Stimulated activated CD8-positive, alpha-beta memory T cell treated with anti-CD3 and anti-CD28 coated beads, Interleukin-15, amount 100 ng/mL, for 4 hours (primary cell): ENCODE measurements around the gene PSMD3.
"Not testable (repeated sequence)": the region's sequence is repeated elsewhere in the genome, so short reads cannot be mapped to it uniquely, and the experiment has no call there.

Experiments used
- DNase-seq, 2 donors: peaks; one replicate each; pipeline ENCODE4 v3.0.0-alpha.2; 2020; ENCODE audit warnings: low read depth in 2 of 2

The PSMD3 gene

DNA sequence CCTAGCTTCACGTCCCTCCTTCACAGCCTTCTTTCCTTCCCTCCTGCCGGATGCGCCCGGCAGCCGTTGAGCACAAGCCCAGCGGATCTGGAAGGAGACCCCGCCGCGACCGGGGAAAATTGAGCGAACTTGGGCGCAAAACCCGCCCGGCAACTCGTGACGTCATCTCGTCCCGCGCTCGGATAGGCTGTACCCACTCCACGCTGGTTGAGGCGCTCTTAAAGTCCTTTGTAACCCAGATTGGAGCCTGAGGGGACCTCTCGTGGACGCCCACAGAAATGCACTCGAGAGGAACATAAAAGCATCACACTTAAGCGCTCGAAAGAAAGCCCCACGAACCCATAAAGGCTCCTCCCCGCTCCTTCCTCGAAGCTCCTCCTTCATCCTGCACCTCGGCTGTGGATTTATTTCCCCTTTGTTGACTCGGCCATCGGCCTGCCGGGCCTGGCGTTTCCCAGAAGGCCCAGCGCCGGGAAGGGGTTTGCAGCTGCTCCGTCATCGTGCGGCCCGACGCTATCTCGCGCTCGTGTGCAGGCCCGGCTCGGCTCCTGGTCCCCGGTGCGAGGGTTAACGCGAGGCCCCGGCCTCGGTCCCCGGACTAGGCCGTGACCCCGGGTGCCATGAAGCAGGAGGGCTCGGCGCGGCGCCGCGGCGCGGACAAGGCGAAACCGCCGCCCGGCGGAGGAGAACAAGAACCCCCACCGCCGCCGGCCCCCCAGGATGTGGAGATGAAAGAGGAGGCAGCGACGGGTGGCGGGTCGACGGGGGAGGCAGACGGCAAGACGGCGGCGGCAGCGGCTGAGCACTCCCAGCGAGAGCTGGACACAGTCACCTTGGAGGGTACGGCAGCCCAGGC, at the start of gene PSMD3:
TSS of gene PSMD3 (plus strand) at position 457 of the 856 bp plus-strand sequence. CDS start at position 621, 164 bp downstream.
- peak; percentile 95 to 98 for DNase-seq

GRCh38 chr17:39933912-39934311, 46.7 kb upstream of the PSMD3 start:
- DNase-seq: no peak

GRCh38 chr17:39934324-39934723, 46.3 kb upstream of the PSMD3 start:
- DNase-seq: no peak

DNA sequence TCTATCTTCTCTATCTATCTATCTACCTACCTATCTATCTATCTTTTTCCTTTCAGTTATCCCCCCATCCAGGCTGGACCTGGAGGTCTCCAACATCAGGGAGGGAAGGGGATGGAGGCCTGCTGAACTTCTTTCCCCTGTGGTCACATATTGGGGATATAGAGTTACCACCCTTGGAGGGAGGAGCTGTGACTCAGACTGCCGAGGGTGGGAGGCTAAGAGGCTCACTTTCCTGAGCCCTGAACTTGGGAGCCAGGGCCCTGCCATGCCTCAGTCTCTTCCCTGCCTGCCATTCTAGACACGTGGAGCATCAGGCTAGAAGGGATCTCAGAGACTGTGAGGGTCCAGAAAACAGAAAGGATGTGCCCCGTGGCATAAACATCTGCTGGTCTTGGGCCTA, 44.7 kb upstream of the PSMD3 start:
- DNase-seq: no peak

DNA sequence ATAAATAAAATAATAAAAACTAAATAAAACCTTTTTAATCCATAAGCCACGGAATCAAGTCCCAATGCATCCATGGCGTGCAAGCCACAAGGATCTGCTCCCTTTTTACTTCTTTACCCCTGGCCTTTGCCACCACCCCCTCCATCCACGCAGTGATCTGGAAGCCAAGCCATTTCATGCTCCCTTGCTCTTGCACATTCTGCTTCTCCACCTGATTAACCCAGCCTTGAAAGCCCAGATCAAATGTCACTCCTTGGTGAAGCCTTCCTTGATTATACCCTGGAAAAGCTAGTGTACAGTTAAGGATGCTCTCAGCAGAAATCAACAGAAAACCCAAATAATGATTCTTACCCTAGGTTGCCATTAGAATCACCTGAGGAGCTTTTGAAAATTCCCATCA, 43.2 kb upstream of the PSMD3 start:
- DNase-seq: no peak

- DNase-seq: no peak
Measured at GRCh38 chr17:39938140-39938869, 42.3 kb upstream of the PSMD3 start.

DNA sequence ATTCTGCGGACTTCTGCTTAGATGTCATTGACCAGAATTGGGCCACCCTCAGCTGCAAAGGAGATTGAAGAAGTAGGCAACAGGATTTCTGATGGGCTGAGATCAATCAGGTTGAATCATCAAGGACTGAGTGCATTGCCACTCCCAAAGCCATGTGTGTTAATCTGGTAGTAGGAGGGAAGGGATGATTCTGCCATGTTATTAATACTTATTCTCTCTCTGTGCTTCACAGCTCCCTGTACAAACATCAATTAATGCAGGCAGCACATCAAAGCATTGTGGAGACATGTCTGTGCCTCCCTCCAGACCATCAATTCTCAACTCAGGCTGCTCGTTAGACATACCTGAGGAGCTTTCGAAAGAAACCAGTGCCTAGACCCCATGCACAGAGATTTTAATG, 41.5 kb upstream of the PSMD3 start:
- DNase-seq: no peak

DNA sequence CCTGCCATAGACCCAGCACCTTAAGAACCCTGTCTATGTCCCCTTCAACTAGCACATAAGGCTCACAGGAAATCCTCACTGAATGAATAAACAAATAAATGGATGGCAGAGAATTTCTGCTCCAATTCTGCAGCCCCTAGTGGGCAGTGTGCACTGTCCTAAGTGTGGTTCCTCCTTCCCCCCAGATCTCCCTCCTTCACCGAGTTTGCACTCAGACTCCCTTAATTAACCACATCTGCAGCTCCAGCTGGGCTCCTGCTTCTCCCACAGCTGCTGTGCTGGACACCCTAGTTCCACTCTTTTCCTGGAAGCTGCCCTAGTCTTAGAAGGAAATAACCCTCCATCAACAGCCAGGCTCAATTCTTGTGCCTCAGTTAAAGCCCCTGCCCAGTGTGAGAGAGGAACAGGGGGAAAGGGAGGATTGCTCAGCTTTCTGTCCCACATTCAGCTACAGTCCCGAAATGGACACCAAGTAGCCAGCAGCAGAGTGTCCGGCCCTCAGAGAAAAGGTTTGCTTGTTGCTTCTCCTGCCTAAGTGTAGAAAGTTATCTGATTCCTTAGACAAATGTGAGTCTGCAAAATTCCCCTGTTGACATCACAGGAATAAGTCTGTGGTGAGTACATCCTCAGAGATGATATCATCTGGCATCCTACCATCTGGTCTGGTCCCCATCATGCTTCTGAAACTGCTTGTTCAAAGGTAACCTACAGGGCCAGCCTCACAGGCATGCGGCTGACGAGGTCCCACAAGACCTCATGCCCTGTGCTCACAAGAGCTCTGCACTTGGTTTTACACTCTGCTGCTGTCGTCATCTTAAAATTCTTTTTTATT, 40.8 kb upstream of the PSMD3 start:
- no peak for DNase-seq

DNA sequence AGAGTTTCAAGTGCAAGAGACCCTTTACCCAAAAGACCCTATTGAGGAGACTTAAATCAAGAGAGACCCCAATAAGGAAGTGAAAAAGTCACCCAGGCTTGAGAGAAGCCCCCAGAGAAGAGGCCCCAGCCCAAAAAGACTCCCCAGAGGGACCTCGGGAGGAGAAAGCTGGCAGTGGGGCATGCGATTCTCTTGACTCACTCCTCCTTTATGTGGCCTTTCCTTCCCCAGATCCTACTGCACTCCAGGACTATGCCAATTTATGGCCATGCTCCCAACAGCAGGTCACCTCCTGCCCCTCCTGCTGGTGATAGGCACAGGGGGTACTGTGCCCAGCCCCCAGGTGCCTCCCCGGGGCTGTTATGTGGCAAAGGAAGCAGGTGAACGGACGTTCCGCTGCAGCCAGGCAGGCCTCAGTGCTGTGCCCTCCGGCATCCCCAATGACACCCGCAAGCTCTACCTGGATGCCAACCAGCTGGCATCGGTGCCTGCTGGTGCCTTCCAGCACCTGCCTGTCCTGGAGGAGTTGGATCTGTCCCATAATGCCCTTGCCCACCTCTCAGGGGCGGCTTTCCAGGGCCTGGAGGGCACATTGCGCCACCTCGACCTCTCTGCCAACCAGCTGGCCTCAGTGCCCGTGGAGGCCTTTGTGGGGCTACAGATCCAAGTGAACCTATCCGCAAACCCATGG, 36.8 kb upstream of the PSMD3 start:
- no peak for DNase-seq

- DNase-seq: no peak
Measured at GRCh38 chr17:39944393-39944711, 36.3 kb upstream of the PSMD3 start.

GRCh38 chr17:39946551-39947330, 33.9 kb upstream of the PSMD3 start:
- no peak for DNase-seq

- not testable (repeated sequence) for DNase-seq
Measured at GRCh38 chr17:39948489-39948828, 32.1 kb upstream of the PSMD3 start.

DNA sequence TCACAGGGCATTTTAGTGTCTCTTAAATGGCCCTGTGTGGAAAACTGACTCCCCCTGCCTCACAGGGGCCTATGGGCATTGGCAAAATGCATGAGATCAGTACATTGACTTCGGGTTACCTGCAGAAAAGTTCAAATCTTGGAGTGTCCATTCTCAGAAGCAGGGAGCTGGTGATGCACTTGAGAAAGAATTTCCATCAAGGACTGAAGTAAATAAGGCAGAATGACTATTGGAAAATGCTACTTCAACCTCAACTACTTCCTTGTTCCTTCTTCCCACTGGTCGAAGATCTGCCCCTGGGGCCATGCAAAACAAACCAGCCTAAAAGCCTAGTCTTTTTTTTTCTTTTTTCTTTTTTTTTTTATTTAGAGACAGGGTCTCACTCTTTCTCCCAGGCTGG, 31.6 kb upstream of the PSMD3 start:
- no peak for DNase-seq

- DNase-seq: no peak
Measured at GRCh38 chr17:39950871-39951348, 29.7 kb upstream of the PSMD3 start.

DNA sequence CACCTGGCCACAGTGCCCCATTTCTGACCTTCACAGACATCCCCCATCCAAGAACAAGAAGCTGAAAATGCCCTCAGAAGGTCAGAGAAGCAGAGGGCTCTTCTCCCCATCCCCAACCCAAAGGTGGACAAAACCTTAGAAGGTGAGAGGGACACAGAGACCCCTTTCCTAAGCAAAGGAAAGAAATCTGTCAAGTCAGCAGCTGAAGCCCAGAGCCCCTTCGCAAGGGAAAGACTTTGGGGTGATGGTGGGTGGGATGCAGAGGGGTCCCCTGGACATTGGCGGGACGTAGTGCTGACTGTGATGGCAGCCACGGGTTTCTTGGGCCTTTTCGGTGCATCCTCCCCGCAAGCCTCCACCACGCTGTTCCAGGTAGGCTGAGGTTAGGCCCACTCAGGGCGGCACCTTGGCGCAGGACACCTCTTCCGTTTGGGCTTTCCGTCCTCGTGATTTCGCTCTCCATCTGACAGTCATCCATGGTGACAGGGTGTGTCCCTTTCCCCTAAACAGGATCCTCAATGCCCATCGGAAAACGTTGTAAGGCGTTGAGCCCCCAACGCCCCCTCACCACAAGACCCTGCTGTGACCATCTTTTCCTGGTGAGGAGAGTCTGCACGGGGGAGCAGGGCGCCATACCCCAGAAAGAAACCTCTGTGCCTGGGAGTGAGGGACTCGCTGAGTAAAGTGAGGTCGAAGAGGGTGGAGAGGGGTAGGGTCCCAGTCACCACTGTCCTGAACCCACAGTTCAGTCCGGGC, 28.5 kb upstream of the PSMD3 start:
- no peak for DNase-seq

- peak; percentile 85 to 91 for DNase-seq
Measured at GRCh38 chr17:39952680-39953470, 27.7 kb upstream of the PSMD3 start.

DNA sequence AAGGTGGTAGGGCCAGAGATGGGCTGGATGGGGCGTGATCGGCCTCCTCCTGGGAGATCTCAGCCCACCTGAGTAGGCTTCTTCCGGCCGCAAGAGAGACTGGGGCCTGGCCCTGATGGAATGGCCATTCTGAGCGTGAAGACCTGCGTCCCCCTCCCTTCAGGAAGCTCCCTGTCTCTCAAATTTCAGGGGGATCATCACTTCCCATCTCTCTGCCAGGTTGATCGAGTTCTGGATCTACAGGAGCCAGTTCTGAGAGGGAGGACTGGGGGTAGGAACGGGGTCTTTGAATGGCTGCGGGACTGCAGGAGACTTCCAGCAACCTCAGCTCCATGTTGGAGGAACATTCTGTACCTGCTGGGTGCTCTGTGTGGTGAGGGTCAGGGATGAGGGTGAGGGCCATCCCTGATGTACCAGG, 27.1 kb upstream of the PSMD3 start:
- no peak for DNase-seq

DNA sequence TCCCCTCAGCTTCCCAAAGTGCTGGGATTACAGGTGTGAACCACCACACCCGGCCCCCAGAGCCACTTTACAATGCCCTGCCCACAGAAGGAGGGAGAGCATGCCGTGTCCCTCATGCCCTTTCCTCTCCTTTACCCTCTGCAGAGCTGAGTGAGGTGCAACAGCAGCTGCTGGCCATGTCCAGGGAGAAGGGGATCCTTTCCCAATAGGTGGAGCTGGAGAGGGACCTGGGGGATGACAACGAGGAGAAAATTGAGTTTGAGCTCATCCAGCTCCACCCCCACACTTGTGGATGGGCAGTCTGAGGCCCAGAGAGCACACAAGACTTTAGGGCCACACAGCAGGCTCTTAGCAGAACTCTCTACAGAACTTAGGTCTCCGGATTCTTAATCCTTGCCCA, 25.7 kb upstream of the PSMD3 start:
- no peak for DNase-seq

DNA sequence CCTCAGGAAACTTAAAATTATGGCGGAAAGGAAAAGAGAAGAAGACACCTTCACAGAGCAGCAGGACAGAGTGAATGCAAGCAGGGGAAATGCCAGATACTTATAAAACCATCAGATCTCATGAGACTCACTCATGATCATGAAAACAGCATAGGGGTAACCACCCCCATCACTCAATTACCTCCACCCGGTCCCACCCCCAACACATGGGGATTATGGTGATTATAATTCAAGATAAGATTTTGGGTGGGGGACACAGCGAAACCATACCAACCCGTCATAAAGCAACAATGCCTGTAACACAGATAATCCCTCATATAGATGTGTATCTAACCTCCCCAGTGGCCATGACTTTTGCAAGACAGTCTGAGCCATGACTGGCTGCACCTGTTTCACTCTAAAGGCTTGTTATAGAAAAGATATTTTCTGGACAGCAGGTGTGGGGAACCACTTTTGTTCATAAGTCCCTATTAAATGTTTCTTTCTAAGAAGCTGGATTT, 24.8 kb upstream of the PSMD3 start:
- DNase-seq: no peak
